Retinal pigment epithelial cell (primary cell): Measurements from ENCODE around the gene JCAD.
A peak's percentile ranks its signal among the peaks of the same experiment; 100 is the strongest.

ENCODE experiments used
- DNase-seq: peaks from one replicate; pipeline ENCODE4 v3.0.0-alpha.2; 2010; ENCODE audit warnings: low read depth
- H3K4me3 ChIP-seq: 2 replicates; pipeline ENCODE4 v1.5.1; 2011; ENCODE audit warnings: mild to moderate bottlenecking, low read length, control low read depth, moderate library complexity
- CTCF ChIP-seq: conservative IDR thresholded peaks from 2 replicates; pipeline ENCODE4 v1.5.1; 2011; ENCODE audit warnings: low read depth, low read length, control low read depth, inconsistent platforms

The JCAD gene

GRCh38 chr10:30017966-30018365, 41.4 kb downstream of the JCAD start:
- no peak for TF ChIP-seq CTCF
- H3K4me3 ChIP-seq, result no peak overlapping the region
- DNase-seq, result no peak

- TF ChIP-seq CTCF, result no peak
- no peak for DNase-seq
- no peak overlapping the region for H3K4me3 ChIP-seq
Measured at GRCh38 chr10:30017556-30017955, 41.8 kb downstream of the JCAD start.

GRCh38 chr10:30014511-30014910, 44.9 kb downstream of the JCAD start:
- TF ChIP-seq CTCF, result no peak

GRCh38 chr10:30013757-30014156, 45.6 kb downstream of the JCAD start:
- DNase-seq, result peak; percentile 32
- no peak for TF ChIP-seq CTCF
- no peak overlapping the region for H3K4me3 ChIP-seq

More at GRCh38 chr10:30014511-30014910, 44.9 kb downstream of the JCAD start:
- no peak for DNase-seq
- no peak overlapping the region for H3K4me3 ChIP-seq

GRCh38 chr10:30011956-30012647, 47.3 kb downstream of the JCAD start:
- DNase-seq, result no peak
- no peak overlapping the region for H3K4me3 ChIP-seq
- TF ChIP-seq CTCF, result no peak

- no peak overlapping the region for H3K4me3 ChIP-seq
- no peak for DNase-seq
- no peak for TF ChIP-seq CTCF
Measured at GRCh38 chr10:30011396-30011795, 48.0 kb downstream of the JCAD start.

- TF ChIP-seq CTCF, result no peak
- DNase-seq, result no peak
- H3K4me3 ChIP-seq, result no peak overlapping the region
Measured at GRCh38 chr10:30007406-30007805, 52.0 kb downstream of the JCAD start.
